GM19239 (cell line): ENCODE data around the gene ZNF747.

Experiments used
- DNase-seq: peaks from one replicate; pipeline ENCODE4 v3.0.0; 2011; ENCODE audit warnings: low spot score; ENCODE audit not compliant: insufficient read length
- FAIRE-seq: peaks from 2 replicates; lab custom pipeline; 2011; peaks lifted over from hg19 to GRCh38; lab: Jason Lieb, UNC

ZNF747 gene

DNA sequence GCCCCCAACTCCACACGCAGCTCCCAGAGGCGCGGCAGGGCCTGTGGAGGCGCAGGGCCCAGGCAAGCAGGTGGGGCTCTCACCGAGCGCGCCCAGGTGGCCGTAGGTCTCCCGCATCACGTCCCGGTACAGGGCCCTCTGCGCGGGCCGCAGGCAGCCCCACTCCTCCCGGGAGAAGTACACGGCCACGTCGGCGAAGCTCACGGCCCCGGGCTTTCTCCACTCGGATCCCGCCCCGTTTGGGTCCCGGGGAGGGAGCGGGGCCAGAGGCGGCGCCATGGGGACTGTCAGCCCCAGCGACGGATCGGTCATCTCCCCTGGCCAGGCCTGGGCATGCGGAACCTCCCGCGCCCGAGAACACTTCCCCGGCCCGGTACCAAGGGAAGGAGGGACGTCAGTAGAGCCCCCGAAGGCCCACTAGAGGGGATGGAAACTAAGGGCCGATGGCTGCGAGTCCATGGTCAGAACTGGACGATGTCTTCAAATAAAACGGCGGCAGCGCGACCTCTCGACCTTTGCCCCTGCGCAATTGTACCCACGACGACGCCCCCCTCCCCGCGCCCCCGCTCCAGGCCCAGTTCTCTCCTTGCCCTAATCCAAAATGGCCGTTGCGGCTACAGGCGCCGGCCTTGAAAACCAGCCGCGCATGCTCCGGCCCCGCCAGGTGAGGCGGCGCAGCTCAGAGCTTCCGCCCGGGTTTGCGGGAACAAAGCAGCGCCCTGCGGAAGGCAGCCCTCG is at the start of gene ZNF747:
TSS of gene ZNF747 (minus strand) at position 491 of the 738 bp plus-strand sequence. CDS start at position 312, 179 bp downstream.
- DNase-seq, result peak; percentile 90
- FAIRE-seq, result peak; percentile 81

DNA sequence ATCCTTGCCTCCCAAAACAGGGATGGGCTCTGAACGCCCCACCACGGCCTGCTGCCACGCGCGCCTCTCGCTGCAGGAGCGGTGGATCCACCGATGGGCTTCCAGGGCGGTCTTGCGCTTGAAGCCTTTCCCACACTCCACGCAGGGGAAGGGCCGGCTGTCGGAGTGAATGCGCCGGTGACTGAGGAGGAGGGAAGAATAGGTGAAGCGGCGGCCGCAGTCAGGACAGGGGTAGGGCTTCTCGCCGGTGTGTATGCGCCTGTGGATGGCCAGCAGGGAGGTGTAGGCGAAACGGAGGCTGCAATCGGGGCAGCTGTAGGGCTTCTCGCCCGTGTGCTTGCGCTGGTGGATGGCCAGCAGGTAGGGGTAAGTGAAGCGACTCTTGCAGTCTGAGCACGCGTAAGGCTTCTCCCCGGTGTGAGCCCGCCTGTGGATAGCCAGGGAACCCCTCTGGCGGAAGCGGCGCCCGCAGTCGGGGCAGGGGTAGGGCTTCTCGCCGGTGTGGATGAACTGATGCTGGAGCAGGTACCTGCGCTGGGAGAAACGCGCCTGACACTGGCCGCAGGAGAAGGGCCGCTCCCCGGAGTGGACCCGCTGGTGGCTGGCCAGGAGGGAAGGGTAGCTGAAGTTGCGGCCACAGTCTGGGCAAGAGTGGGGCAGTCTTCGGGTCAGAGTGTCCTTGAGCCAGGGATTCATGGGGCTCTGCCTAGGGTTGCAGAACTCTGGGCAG is 48.1 kb upstream of the ZNF747 start:
- no peak for FAIRE-seq
- DNase-seq, result no peak

GRCh38 chr16:30581457-30581856 is 46.8 kb upstream of the ZNF747 start:
- no peak for FAIRE-seq

DNA sequence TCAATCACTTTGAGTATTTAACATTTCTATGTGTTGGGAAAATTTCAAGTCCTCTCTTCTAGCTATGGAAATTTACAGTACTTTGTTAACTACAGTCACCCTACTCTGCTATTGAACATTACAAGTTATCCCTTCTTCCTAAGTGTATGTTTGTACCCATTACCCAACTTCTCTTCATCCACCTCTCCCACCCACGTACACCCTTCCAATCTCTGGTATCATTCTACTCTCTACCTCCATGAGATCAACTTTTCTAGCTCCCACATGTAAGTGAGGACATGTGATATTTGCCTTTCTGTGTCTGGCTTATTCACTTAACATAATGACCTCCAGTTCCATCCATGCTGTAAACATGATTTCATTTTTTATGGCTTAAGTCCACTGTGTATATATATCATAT is 40.0 kb upstream of the ZNF747 start:
- DNase-seq, result no peak
- FAIRE-seq, result no peak

More at GRCh38 chr16:30581457-30581856, 46.8 kb upstream of the ZNF747 start:
- DNase-seq, result no peak

GRCh38 chr16:30571445-30572322 is 37.0 kb upstream of the ZNF747 start, which contains the start of gene ZNF688:
Gene ZNF688 (minus strand): TSS chr16:30571714. CDS start chr16:30571629, 85 bp downstream.
- FAIRE-seq, result peak; percentile 97
- peak; percentile 97 for DNase-seq

DNA sequence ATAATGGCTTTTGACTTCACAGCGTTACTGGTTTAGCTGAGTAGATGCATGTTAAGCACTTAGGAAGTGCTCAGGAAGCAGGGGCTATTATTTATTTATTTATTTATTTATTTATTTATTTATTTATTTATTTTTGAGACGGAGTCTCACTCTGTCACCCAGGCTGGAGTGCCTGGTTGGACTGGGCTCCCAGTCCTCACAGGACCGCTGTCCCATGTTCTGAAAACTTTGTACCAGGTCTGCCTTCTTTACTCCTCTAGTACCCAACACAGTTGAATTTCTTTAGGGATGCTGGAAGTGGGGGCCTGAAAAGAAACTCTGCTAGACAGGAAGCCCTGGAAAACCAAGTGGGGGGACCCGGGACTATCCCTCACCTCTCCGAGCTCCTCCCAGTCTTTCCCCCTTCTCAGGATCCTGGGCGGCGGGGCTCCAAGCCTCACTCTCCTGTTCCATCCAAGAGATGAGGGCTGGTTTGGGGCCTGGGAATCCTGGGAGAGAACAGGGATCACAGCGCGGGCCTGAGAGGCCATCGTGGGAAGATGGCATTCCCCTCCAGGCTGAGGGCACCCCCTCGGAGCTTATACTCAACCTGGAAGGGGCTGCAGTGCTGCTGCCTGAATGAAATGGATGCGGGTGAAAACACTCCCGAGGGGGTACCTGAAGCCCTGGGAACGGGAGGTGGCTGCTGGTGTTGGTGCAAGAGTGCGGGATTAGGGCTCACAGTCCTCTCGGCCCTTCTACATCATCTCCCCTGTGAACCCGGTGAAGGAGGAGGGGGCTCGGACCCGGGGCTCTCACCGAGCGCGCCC is 36.2 kb upstream of the ZNF747 start:
- FAIRE-seq (no peak), DNase-seq (no peak)

- FAIRE-seq, result no peak
- DNase-seq, result no peak
Observed at GRCh38 chr16:30569746-30570635, 35.3 kb upstream of the ZNF747 start.

DNA sequence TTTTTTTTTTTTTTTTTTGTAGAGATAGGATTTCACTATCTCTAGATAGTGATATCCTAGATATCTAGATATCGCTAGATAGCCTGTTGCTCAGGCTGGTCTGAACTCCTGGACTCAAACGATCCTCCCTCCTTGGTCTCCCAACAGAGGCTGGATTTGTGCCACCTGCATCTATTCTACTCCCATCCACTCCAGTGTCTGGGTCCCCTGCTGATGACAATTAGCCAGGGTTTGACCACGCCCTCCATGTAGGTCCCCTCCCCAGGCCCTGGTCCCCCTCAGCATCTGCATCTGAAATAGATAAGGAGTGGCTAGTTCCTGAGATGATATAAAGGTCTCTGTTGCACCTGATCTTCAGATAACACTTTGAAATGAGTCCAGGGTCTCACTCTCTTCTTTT is 34.6 kb upstream of the ZNF747 start:
- FAIRE-seq, result no peak

GRCh38 chr16:30567991-30568638 is 33.5 kb upstream of the ZNF747 start:
- DNase-seq (no peak), FAIRE-seq (peak; percentile 96)

More for the DNA sequence above, 34.6 kb upstream of the ZNF747 start:
- DNase-seq, result no peak

DNA sequence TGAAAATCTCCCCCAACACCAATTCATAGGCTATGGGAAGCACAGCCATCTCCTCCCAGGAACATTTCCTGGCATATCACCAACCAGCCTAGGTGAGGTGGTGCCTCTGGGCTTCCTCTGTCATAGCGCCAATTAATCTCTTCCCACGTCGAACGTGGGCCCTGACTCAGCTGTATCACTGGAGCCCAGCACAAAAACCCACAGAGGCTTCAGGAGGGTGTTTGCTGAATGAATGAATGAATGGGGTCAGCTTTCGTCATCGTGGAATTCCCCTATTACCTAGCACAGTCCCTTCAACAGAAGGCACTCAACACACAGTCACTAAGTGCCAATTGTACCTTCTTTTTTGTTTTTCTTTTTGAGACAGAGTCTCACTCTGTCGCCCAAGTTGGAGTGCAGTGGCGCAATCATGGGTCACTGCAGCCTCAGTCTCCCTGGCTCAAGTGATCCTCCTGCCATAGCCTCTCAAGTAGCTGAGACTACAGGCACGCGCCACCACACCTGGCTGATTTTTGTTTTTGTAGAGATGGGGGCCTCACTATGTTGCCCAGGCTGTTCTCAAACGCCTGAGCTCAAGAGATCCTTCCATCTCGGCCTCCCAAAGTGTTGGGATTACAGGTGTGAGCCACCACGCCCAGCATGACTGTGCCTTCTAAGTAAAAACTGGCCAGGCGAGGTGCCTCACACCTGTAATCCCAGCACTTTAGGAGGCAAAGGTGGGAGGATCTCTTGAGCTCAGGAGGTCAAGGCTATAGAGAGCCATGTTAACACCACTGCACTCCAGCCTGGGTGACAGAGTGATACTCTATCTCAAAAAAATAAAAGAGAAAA is 32.7 kb upstream of the ZNF747 start:
- FAIRE-seq (no peak), DNase-seq (no peak)

DNA sequence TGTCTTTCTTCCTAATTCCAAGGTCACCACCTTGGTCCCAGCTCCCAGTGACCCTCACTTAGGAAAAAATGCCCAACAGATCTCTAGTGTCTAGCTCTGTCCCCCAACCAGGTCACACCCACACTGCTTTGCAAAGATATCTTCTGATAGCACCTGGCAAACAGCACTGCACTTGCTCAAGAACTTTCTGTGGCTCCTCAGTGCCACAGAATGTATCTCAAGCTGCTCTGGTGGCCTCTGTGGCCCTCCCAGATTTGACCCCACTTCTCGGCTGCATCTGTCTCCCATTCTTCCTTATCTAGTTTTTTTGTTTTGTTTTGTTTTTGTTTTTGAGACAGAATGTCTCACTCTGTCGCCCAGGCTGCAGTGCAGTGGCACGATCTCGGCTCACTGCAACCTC is 31.9 kb upstream of the ZNF747 start:
- no peak for FAIRE-seq
- no peak for DNase-seq

DNA sequence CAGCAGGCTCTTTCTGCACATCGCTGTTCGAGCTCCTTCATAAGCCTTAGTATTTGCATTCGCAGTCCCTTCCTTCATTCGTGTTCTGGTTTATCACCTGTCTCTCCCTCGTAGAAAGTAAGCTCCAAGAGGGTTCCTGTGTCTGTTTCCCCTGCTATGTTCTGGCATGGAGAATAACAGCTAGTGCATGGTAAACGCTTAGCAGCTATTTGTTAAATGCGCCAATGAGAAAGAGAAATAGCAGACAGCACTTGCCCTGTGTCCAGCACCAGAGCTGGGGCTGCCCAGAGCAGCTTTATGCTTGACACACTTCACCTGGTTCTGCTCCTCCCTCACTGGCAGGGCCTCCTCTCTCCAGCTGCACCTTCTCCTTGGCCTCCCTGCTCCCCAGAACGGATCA is 31.3 kb upstream of the ZNF747 start:
- no peak for FAIRE-seq

DNA sequence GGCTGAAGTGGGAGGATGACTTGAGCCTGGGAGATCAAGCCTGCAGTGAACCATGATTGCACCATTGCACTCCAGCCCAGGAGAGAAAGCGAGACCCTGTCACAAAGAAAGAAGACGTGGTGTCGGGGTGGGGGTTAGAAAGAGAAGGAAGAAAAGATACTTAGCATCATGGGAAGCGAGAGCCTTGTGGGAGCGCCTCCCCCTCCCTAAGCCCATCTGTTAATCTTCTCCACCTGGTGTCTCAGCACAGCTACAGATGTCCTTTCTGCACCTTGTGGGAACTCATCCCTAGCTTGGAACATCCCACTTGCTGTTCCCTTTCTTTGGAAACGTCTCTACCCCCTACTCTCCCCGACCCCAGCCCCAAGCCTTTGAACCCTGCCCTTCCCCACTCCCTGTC is 30.9 kb upstream of the ZNF747 start:
- DNase-seq, result no peak
- FAIRE-seq, result no peak

More for the DNA sequence above, 31.3 kb upstream of the ZNF747 start:
- no peak for DNase-seq

DNA sequence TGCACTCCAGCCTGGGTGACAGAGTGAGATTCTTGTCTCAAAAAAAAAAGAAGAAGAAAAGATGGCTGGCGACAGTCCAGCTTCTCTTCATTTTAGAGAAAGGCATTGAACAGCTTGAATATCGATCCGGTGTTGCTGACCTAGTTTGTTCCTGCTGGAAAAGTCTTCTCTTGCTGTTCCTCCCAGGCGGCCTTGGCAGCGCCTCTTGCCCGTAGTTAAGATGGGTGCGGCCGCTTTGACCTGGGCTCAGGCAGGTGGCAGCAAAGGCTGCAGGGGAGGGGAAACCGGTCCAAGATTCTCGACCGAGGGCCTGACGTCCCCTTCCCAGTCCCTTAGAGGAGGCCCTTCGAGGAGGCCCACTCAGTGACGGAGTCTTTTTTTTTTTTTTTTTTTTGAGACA is 27.4 kb upstream of the ZNF747 start:
- DNase-seq (no peak), FAIRE-seq (no peak)

GRCh38 chr16:30561089-30561816 is 26.6 kb upstream of the ZNF747 start:
- no peak for DNase-seq

GRCh38 chr16:30559690-30560089 is 25.0 kb upstream of the ZNF747 start:
- no peak for DNase-seq
- no peak for FAIRE-seq

More at GRCh38 chr16:30561089-30561816, 26.6 kb upstream of the ZNF747 start:
- FAIRE-seq, result peak; percentile 21
